HG03354 (cell line): Measurements from ENCODE around the gene GPR32.
"Not testable (repeated sequence)": the region's sequence is repeated elsewhere in the genome, so short reads cannot be mapped to it uniquely, and the experiment has no call there.

Experiments used
- ATAC-seq: cut with Tn5 transposase; IDR thresholded peaks from one replicate; pipeline ENCODE4 v1.9.1; 2021; ENCODE audit warnings: mild to moderate bottlenecking; ENCODE audit not compliant: unreplicated experiment, poor library complexity, severe bottlenecking

GPR32 gene

DNA sequence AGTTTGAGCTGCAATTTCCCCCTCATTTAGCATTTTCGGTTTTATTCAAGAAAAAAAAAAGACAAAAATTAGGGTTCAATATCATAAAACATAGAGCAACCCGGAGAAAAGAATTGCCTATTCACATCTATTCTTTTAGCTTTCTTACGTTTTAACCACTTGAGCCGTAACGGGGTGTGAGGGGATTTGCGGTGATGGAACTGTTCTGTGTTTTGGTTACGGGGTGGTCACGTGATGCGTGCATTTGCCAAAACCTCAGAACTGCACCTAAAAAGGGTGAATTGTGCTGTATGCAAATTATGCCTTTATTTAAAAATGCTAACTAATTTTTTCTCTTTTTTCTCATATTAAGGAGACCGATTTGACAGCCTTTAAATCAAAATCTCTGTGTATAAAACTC, 25.0 kb upstream of the GPR32 start:
- ATAC-seq = no peak

DNA sequence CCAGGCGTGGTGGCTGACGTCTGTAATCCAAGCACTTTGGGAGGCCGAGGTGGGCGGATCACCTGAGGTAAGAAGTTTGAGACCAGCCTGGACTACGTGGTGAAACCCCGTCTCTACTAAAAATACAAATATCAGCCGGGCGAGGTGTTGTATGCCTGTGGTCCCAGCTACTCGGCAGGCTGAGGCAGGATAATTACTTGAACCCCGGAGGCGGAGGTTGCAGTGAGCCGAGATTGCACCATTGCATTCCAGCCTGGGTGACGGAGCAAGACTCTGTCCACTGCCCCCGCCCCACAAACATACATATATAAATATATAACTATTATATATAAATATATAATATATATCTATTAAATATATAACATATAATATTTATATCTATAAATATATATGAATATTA, 23.1 kb upstream of the GPR32 start:
- ATAC-seq = not testable (repeated sequence)

GRCh38 chr19:50749490-50749889, 20.8 kb upstream of the GPR32 start:
- ATAC-seq = no peak

DNA sequence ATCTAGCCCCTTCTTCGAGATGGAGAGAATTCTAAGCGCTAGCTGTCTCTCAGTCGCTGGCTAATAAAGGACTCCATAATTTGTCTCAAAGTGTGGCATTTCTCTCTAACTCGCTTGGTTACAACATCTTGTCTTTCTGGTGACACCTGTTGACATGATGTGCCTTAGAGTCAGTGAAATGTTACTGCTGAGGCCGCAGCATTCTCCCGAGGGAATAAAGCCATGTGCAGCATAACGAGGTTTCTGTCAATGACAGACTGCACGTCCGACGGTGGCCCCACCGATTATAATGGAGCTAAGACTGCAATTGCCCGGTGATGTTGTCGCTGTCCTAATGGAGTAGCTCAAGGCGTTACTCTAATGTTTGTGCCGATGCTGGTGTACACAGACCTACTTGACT, 20.3 kb upstream of the GPR32 start:
- ATAC-seq = no peak

DNA sequence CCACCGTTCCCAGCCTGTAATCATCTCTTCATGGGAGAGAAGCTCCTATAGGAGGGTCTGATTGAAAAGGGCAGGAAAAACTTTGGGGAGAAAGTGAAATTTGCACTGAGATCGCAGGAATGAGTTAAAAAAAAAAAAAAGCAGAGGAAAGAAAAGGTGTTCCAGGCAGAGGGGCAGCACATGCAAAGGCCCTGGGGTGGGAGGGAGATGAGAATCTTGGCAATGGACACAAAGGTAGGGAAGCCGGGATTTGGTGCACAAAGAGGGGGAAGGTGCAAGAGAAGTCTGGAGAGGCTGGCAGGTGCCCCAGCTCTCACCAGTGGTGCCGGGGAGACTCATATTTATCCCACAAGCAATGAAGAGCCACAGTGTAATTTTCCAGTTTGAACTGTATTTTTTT, 16.4 kb upstream of the GPR32 start:
- ATAC-seq = no peak

DNA sequence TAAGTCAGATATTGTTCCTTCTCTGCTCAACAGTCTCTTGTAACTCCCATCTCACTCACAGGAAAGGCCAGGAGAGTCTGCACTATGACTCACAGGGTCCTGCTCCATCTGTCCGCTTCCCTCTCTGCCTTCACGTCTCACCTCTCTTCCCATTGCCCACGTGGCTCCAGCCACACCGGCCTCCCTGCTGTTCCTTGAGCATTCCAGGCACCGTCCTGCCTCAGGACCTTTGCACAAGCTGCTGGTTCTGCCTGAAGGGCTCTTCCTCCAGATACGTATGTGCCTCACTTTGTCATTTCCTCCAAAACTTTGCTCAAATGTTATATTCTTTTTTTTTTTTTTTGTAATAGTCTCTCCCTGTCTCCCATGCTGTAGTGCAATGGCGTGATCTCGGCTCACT, 14.0 kb upstream of the GPR32 start:
- not testable (repeated sequence) for ATAC-seq

DNA sequence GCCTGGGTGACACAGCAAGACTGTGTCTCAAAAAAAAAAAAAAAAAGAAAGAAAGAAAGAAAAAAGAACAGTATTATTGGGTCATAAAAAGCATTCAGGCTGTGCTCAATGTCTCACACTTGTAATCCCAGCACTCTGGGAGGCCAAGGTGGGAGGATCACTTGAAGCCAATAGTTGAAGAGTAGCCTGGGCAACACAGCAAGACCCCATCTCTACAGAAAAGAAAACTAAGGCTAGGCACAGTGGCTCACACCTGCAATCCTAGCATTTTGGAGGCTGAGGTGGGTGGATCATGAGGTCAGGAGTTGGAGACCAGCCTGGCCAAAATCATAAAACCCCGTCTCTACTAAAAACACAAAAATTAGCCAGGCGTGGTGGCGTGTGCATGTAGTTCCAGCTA, 12.6 kb upstream of the GPR32 start:
- ATAC-seq = not testable (repeated sequence)

GRCh38 chr19:50759076-50759475, 11.2 kb upstream of the GPR32 start:
- ATAC-seq = not testable (repeated sequence)

DNA sequence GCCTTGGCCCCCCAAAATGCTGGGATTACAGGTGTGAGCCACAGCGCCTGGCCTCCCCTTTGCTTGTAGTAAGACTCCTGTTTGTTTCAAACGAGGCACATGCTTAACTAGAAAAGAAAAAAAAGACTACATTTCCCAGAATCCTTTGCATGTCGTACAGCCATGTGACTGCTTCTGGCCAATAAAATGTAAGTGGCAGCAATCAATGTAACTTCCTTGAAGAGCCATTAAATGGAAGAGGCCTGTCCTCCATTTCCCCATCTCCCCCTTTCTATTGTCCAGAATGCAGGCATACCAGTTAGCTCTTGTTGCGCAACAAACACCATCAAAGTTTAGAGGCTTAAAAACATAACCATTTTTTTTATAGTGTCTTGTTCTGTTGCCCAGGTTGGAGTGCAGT, 10.4 kb upstream of the GPR32 start:
- no peak for ATAC-seq

DNA sequence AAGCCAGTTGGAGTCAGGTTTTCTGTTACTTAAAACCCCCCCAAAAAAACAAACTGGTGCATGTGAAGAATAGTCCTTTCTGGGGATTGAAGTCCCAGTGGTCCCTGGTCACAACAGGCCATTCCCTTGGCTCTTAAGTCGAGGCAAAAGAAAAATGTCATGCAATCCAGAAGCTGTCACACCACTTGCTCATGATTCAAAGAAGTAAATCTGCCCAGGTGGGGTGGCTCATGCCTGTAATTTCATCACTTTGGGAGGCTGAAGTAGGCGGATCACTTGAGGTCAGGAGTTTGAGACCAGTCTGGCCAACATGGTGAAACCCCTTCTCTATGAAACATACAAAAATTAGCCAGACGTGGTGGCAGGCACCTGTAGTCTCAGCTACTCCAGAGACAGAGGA, 8.8 kb upstream of the GPR32 start:
- not testable (repeated sequence) for ATAC-seq

- ATAC-seq = not testable (repeated sequence)
These were observed 6.7 kb upstream of the GPR32 start for GRCh38 chr19:50763521-50763920.

GRCh38 chr19:50764409-50764808, 5.9 kb upstream of the GPR32 start:
- no peak for ATAC-seq

DNA sequence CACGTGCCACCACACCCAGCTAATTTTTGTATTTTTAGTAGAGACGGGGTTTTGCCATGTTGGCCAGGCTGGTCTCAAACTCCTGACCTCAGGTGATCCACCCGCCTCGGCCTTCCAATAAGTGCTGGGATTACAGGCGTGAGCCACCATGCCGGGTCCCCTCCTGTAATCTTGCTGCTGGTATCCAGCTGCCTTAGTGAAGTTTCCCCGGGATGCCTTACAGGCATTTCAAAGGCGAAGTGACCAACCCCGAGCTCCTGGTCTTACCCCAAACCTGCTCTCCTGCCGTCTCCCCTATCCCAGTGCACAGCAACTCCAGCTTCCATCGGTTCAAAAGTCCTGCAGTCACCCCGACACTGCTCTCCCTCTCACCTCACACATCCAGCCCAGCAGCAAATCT, 3.5 kb upstream of the GPR32 start:
- ATAC-seq = not testable (repeated sequence)

GRCh38 chr19:50767263-50767662, 3.0 kb upstream of the GPR32 start:
- not testable (repeated sequence) for ATAC-seq

DNA sequence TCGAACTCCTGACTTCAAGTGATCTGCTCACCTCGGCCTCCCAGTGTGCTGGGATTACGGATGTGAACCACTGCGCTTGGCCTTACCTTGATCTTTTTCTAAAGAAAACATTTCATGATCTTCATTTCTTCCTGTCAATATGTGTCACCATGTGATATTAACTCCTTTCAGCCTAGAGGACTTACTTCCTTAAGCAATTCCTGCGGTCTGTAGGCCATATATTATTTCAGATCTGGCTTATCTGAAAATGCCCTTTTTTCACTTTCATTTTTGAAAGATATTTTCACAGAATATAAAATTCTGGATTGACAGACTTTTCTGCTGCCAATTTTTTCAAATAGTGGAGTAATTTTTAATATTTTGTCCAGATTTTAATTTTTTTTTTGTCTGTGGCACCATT, 2.0 kb upstream of the GPR32 start:
- ATAC-seq = no peak

- ATAC-seq = no peak
These were observed 624 bp downstream of the GPR32 start for GRCh38 chr19:50770888-50771287.

- ATAC-seq = no peak
These were observed 2.2 kb downstream of the GPR32 start for GRCh38 chr19:50772476-50772875.

DNA sequence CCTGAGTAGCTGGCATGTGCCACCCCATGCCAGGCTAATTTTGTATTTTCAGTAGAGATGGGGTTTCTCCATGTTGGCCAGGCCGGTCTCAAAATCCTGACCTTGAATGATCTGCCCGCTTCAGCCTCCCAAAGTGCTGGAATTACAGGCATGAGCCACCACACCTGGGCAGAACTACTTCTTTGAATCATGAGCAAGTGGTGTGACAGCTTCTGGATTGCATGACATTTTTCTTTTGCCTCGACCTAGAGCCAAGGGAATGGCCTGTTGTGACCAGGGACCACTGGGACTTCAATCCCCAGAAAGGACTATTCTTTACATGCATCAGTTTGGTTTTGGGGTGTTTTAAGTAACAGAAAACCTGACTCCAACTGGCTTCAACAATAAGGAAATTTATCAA, 2.6 kb downstream of the GPR32 start:
- ATAC-seq = not testable (repeated sequence)

DNA sequence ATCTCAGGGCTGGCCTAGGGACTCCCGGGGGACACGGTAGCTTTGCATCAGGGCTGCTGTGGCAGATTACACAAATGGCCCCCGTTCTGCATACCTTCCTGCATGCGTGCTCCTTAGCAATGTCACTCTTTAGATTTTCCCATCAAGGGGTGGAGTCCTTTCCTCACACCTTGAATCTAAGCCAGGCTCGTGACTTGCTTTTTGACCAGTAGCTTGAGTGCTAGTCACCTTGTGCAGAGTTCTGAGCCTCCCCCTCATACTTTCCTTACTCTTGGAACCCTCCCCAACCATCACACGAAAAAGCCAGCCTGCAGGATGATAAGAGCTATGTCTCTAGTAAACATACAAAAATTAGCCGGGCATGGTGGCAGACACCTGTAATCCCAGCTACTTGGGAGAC, 3.2 kb downstream of the GPR32 start:
- ATAC-seq = not testable (repeated sequence)

DNA sequence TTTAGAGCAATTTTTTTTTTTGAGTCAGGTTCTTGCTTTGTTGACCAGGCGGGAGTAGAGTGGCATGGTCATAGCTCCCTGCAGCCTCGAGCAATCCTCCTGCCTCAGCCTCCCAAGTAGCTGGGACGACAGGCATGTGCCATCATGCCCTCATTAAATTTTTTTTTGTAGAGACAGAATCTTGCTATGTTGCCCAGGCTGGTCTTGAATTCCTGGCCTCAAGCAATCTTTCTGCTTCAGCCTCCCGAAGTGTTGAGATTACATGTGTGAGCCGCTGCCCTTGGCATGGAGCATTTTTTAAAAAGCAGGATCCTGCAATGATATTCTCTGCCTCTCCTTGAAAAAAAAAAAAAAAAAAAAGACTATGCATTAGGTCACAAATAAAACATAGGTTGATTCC, 5.9 kb downstream of the GPR32 start:
- ATAC-seq = no peak

GRCh38 chr19:50777261-50777660, 7.0 kb downstream of the GPR32 start:
- no peak for ATAC-seq

- ATAC-seq = no peak
These were observed 7.6 kb downstream of the GPR32 start for GRCh38 chr19:50777830-50778303.
